ENCODE results near the gene APBA2.
"Not testable (repeated sequence)": the region's sequence is repeated elsewhere in the genome, so short reads cannot be mapped to it uniquely, and the experiment has no call there.

DNA sequence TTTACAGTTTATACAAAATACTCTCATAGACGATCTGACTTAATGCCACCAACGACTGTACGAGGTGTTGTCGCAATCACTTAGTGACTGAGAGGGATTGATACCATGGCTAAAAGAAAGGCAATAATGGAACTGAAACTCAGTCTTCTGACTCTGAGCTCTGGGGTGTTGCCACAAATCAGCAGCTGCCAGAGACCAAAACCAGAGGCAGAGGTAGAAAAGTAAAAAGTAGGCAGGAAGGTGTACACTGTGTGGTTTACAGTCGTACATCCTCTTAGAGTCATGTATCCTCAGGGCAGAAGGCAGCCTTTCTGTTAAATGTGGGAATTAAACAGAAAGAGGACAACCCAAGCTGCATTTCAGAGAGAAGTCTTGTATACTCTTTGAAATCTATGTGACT is 38.5 kb upstream of the APBA2 start:
- TF ChIP-seq, protein P1, sequence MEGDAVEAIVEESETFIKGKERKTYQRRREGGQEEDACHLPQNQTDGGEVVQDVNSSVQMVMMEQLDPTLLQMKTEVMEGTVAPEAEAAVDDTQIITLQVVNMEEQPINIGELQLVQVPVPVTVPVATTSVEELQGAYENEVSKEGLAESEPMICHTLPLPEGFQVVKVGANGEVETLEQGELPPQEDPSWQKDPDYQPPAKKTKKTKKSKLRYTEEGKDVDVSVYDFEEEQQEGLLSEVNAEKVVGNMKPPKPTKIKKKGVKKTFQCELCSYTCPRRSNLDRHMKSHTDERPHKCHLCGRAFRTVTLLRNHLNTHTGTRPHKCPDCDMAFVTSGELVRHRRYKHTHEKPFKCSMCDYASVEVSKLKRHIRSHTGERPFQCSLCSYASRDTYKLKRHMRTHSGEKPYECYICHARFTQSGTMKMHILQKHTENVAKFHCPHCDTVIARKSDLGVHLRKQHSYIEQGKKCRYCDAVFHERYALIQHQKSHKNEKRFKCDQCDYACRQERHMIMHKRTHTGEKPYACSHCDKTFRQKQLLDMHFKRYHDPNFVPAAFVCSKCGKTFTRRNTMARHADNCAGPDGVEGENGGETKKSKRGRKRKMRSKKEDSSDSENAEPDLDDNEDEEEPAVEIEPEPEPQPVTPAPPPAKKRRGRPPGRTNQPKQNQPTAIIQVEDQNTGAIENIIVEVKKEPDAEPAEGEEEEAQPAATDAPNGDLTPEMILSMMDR (IDR thresholded peaks at IDR 0.05): not testable (repeated sequence)
- not testable (repeated sequence) for TF ChIP-seq ZNF138 (CRISPR knock-in tag; conservative IDR thresholded peaks at IDR 0.05); MAX (CRISPR knock-in tag; IDR thresholded peaks at IDR 0.05); SP1 (CRISPR knock-in tag; conservative IDR thresholded peaks at IDR 0.05); AR (CRISPR knock-in tag; IDR thresholded peaks at IDR 0.05); CBFB (CRISPR knock-in tag; IDR thresholded peaks at IDR 0.05; ENCODE audit: low read depth)
- TF ChIP-seq, protein P2, sequence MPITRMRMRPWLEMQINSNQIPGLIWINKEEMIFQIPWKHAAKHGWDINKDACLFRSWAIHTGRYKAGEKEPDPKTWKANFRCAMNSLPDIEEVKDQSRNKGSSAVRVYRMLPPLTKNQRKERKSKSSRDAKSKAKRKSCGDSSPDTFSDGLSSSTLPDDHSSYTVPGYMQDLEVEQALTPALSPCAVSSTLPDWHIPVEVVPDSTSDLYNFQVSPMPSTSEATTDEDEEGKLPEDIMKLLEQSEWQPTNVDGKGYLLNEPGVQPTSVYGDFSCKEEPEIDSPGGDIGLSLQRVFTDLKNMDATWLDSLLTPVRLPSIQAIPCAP (CRISPR knock-in tag; IDR thresholded peaks at IDR 0.05): not testable (repeated sequence)
- TF ChIP-seq, protein P3, sequence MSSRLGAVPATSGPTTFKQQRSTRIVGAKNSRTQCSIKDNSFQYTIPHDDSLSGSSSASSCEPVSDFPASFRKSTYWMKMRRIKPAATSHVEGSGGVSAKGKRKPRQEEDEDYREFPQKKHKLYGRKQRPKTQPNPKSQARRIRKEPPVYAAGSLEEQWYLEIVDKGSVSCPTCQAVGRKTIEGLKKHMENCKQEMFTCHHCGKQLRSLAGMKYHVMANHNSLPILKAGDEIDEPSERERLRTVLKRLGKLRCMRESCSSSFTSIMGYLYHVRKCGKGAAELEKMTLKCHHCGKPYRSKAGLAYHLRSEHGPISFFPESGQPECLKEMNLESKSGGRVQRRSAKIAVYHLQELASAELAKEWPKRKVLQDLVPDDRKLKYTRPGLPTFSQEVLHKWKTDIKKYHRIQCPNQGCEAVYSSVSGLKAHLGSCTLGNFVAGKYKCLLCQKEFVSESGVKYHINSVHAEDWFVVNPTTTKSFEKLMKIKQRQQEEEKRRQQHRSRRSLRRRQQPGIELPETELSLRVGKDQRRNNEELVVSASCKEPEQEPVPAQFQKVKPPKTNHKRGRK (CRISPR knock-in tag; IDR thresholded peaks at IDR 0.05; ENCODE audit: borderline replicate concordance): not testable (repeated sequence)
- TF ChIP-seq, protein P4, sequence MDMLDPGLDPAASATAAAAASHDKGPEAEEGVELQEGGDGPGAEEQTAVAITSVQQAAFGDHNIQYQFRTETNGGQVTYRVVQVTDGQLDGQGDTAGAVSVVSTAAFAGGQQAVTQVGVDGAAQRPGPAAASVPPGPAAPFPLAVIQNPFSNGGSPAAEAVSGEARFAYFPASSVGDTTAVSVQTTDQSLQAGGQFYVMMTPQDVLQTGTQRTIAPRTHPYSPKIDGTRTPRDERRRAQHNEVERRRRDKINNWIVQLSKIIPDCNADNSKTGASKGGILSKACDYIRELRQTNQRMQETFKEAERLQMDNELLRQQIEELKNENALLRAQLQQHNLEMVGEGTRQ (CRISPR knock-in tag; IDR thresholded peaks at IDR 0.05): not testable (repeated sequence)
